Activated CD4-positive, alpha-beta T cell treated with anti-CD3 and anti-CD28 coated beads for 48 hours (primary cell): ENCODE data around the gene TMIGD1.

Experiments used
- DNase-seq: peaks from one replicate; pipeline ENCODE4 v3.0.0-alpha.2; 2020

Gene TMIGD1

GRCh38 chr17:30333503-30334360 lies at the start of gene TMIGD1:
TMIGD1 (minus strand) TSS chr17:30334057; CDS start chr17:30332133, 1,924 bp downstream.
- DNase-seq, result no peak

GRCh38 chr17:30382345-30382744 lies 48.5 kb upstream of the TMIGD1 start:
- no peak for DNase-seq

GRCh38 chr17:30381340-30381659 lies 47.4 kb upstream of the TMIGD1 start:
- DNase-seq, result no peak

GRCh38 chr17:30380643-30381339 lies 46.9 kb upstream of the TMIGD1 start:
- DNase-seq, result no peak

GRCh38 chr17:30379903-30380381 lies 46.1 kb upstream of the TMIGD1 start:
- no peak for DNase-seq

- peak; percentile 44 for DNase-seq
These were observed 45.5 kb upstream of the TMIGD1 start for GRCh38 chr17:30379303-30379902.

- DNase-seq, result peak; percentile 98
These were observed 45.0 kb upstream of the TMIGD1 start, which contains the start of gene CPD for GRCh38 chr17:30378825-30379302. CPD (plus strand) TSS chr17:30378927; CDS start chr17:30378981, 54 bp downstream.

- DNase-seq, result peak; percentile 72
These were observed 44.5 kb upstream of the TMIGD1 start for GRCh38 chr17:30378241-30378824.

GRCh38 chr17:30377574-30378240 lies 43.9 kb upstream of the TMIGD1 start:
- no peak for DNase-seq

- peak; percentile 80 for DNase-seq
These were observed 43.0 kb upstream of the TMIGD1 start for GRCh38 chr17:30376621-30377452.

GRCh38 chr17:30375661-30376060 lies 41.8 kb upstream of the TMIGD1 start:
- no peak for DNase-seq

GRCh38 chr17:30372755-30373154 lies 38.9 kb upstream of the TMIGD1 start:
- DNase-seq, result peak; percentile 54

GRCh38 chr17:30369995-30370394 lies 36.1 kb upstream of the TMIGD1 start:
- DNase-seq, result no peak

- no peak for DNase-seq
These were observed 35.3 kb upstream of the TMIGD1 start for GRCh38 chr17:30368912-30369720.

- DNase-seq, result no peak
These were observed 32.7 kb upstream of the TMIGD1 start for GRCh38 chr17:30366536-30366935.

GRCh38 chr17:30363715-30364202 lies 29.9 kb upstream of the TMIGD1 start:
- peak; percentile 89 for DNase-seq

GRCh38 chr17:30361766-30362279 lies 28.0 kb upstream of the TMIGD1 start:
- DNase-seq, result no peak

- DNase-seq, result no peak
These were observed 26.4 kb upstream of the TMIGD1 start for GRCh38 chr17:30360086-30360808.

- no peak for DNase-seq
These were observed 24.4 kb upstream of the TMIGD1 start for GRCh38 chr17:30358055-30358760.
